Neural crest cell (in vitro differentiated cells): ENCODE data around the gene SRC. TPM values are rescaled to one million over a fixed set of nuclear protein-coding genes. Genes with fewer than 3 reads are reported as not detected.
A peak's percentile ranks its signal among the peaks of the same experiment; 100 is the strongest.

ENCODE experiments used
- DNase-seq: peaks from one replicate; pipeline ENCODE4 v3.0.0; 2021; ENCODE audit warnings: low read depth, mixed read lengths, low spot score
- H3K27ac Mint-ChIP-seq: one replicate; pipeline ENCODE4 v1.8.0; 2021; ENCODE audit warnings: mild to moderate bottlenecking, mixed read lengths; ENCODE audit not compliant: unreplicated experiment
- H3K27me3 Mint-ChIP-seq: 2 replicates; pipeline ENCODE4 v1.8.0; 2021; ENCODE audit warnings: low read depth, mild to moderate bottlenecking, mixed read lengths
- H3K36me3 Mint-ChIP-seq: 2 replicates; pipeline ENCODE4 v1.8.0; 2021; ENCODE audit warnings: low read depth, mild to moderate bottlenecking, mixed read lengths
- H3K4me1 Mint-ChIP-seq: 2 replicates; pipeline ENCODE4 v1.8.0; 2021; ENCODE audit warnings: mixed read lengths
- H3K4me3 Mint-ChIP-seq: one replicate; pipeline ENCODE4 v1.8.0; 2021; ENCODE audit warnings: mild to moderate bottlenecking, mixed read lengths
- H3K9me3 Mint-ChIP-seq: 2 replicates; pipeline ENCODE4 v1.8.0; 2021; ENCODE audit warnings: mixed read lengths
- CTCF ChIP-seq: fragments of 200-600 bp; sonication (generic); conservative IDR thresholded peaks from 2 replicates; pipeline ENCODE4 v1.5.0; 2021; ENCODE audit warnings: antibody characterized with exemption, mild to moderate bottlenecking
- total RNA-seq: library from RNA; stranded (reverse); gene quantifications from 2 replicates; pipeline ENCODE4 v1.2.1, GENCODE V29; 2021

Gene SRC
- total RNA-seq, 1 donor from 2014 or later, result 58.6 TPM

GRCh38 chr20:37397954-37398749, 52.2 kb downstream of the SRC start:
- Mint-ChIP-seq H3K4me1 (peaks cover 32% of the 10 kb centered on the region), H3K9me3 (no peaks in the 10 kb centered on the region), H3K36me3 (peaks cover 7% of the 10 kb centered on the region), H3K27ac (no peak overlapping the region), H3K27me3 (peaks cover 3% of the 10 kb centered on the region), H3K4me3 (no peak overlapping the region)
- no peak for DNase-seq
- TF ChIP-seq CTCF, result no peak

GRCh38 chr20:37398750-37399621, 53.0 kb downstream of the SRC start:
- no peak for DNase-seq
- H3K36me3 Mint-ChIP-seq, result peaks cover 7% of the 10 kb centered on the region
- H3K4me3 Mint-ChIP-seq, result no peak overlapping the region
- H3K9me3 Mint-ChIP-seq, result no peaks in the 10 kb centered on the region
- TF ChIP-seq CTCF, result no peak
- no peak overlapping the region for H3K27ac Mint-ChIP-seq
- peaks cover 3% of the 10 kb centered on the region for H3K27me3 Mint-ChIP-seq
- peaks cover 27% of the 10 kb centered on the region for H3K4me1 Mint-ChIP-seq

- H3K36me3 Mint-ChIP-seq, result peaks cover 5% of the 10 kb centered on the region
- no peak for TF ChIP-seq CTCF
- no peaks in the 10 kb centered on the region for H3K9me3 Mint-ChIP-seq
- H3K27ac Mint-ChIP-seq, result peak overlapping the region; percentile 62
- no peak overlapping the region for H3K4me3 Mint-ChIP-seq
- DNase-seq, result no peak
- H3K4me1 Mint-ChIP-seq, result peaks cover 26% of the 10 kb centered on the region
- no peaks in the 10 kb centered on the region for H3K27me3 Mint-ChIP-seq
Measured at GRCh38 chr20:37401282-37401929, 55.5 kb downstream of the SRC start.

GRCh38 chr20:37401930-37402675, 56.2 kb downstream of the SRC start:
- H3K9me3 Mint-ChIP-seq, result no peaks in the 10 kb centered on the region
- peak overlapping the region; percentile 62 for H3K27ac Mint-ChIP-seq

More at GRCh38 chr20:37401930-37402675, 56.2 kb downstream of the SRC start:
- no peak for DNase-seq
- no peak for TF ChIP-seq CTCF
- H3K4me1 Mint-ChIP-seq, result peaks cover 23% of the 10 kb centered on the region
- H3K4me3 Mint-ChIP-seq, result no peak overlapping the region
- no peaks in the 10 kb centered on the region for H3K27me3 Mint-ChIP-seq
- H3K36me3 Mint-ChIP-seq, result peaks cover 5% of the 10 kb centered on the region
